ENCODE measurements around the gene FSTL4.
"Not testable (repeated sequence)": the region's sequence is repeated elsewhere in the genome, so short reads cannot be mapped to it uniquely, and the experiment has no call there.

The FSTL4 gene

GRCh38 chr5:133222979-133223378 lies 389.4 kb downstream of the FSTL4 start:
- no peak for TF ChIP-seq CTCF (IDR thresholded peaks at IDR 0.05)
- no peak for TF ChIP-seq ZFX (IDR thresholded peaks at IDR 0.05; ENCODE audit: borderline replicate concordance)
- H3K27ac ChIP-seq = no peak overlapping the region

- no peak overlapping the region for H3K27ac ChIP-seq
- TF ChIP-seq CTCF (IDR thresholded peaks at IDR 0.05) = no peak
- TF ChIP-seq ZFX (IDR thresholded peaks at IDR 0.05; ENCODE audit: borderline replicate concordance) = no peak
Observed at GRCh38 chr5:133222521-133222920, 389.8 kb downstream of the FSTL4 start.

GRCh38 chr5:133222040-133222439 lies 390.3 kb downstream of the FSTL4 start:
- TF ChIP-seq ZFX (IDR thresholded peaks at IDR 0.05; ENCODE audit: borderline replicate concordance) = no peak
- TF ChIP-seq CTCF (IDR thresholded peaks at IDR 0.05) = no peak
- no peak overlapping the region for H3K27ac ChIP-seq

- H3K27ac ChIP-seq = no peak overlapping the region
- TF ChIP-seq CTCF (IDR thresholded peaks at IDR 0.05) = no peak
- no peak for TF ChIP-seq ZFX (IDR thresholded peaks at IDR 0.05; ENCODE audit: borderline replicate concordance)
Observed at GRCh38 chr5:133220851-133221674, 391.3 kb downstream of the FSTL4 start.

GRCh38 chr5:133219296-133219695 lies 393.0 kb downstream of the FSTL4 start:
- no peak overlapping the region for H3K27ac ChIP-seq
- no peak for TF ChIP-seq ZFX (IDR thresholded peaks at IDR 0.05; ENCODE audit: borderline replicate concordance)
- TF ChIP-seq CTCF (IDR thresholded peaks at IDR 0.05) = no peak

GRCh38 chr5:133216138-133216537 lies 396.2 kb downstream of the FSTL4 start:
- not testable (repeated sequence) for H3K27ac ChIP-seq

GRCh38 chr5:133214153-133214820 lies 398.1 kb downstream of the FSTL4 start:
- H3K27ac ChIP-seq = no peak overlapping the region
- no peak for TF ChIP-seq CTCF (IDR thresholded peaks at IDR 0.05)
- no peak for TF ChIP-seq ZFX (IDR thresholded peaks at IDR 0.05; ENCODE audit: borderline replicate concordance)
